Fibroblast of skin of abdomen (primary cell): Measurements from ENCODE around the gene ARHGAP26.
"Not testable (repeated sequence)": the region's sequence is repeated elsewhere in the genome, so short reads cannot be mapped to it uniquely, and the experiment has no call there.

ENCODE experiments used
- DNase-seq: peaks from one replicate; pipeline ENCODE4 v3.0.0-alpha.2; 2013

ARHGAP26 gene

DNA sequence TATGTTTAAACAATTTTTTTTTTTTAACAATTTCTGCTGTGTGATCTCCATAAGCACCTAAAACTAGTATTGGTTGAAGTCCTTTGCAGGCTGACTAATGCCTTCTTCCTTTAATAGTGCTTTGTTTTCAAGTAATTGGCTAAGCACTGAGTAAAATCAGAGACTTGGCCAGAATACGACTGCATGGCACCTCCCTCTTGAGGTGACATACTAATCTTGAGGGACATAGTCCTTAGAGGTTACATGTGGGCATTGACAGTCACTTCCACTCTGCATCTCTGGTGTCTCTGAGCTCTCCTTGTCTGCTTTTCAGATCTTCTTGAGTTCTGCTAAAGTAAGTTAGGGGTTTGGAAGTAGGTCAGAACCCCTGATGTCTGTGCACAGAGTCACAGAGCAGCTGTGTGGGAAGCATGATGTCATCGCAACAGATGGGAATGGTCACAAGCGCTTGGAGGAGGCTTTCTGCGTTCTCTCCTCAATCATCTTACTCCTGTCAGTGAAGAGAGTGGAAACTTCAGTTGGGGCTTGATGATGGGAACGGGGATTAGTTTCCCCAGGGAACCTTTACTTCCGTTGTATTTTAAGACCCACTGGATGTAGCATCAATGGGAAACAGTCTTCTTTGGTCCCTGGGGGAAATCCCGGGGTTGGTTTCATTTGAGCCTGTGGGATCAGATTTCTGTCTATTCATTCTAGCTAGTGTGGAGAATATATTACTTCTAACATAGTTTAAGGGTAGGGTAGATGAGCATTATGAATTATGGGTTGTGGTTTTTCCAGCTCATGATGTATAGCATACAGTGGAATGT is 136.9 kb downstream of the ARHGAP26 start:
- DNase-seq = peak; percentile 79

- no peak for DNase-seq
Observed at GRCh38 chr5:142908659-142909058, 138.5 kb downstream of the ARHGAP26 start.

DNA sequence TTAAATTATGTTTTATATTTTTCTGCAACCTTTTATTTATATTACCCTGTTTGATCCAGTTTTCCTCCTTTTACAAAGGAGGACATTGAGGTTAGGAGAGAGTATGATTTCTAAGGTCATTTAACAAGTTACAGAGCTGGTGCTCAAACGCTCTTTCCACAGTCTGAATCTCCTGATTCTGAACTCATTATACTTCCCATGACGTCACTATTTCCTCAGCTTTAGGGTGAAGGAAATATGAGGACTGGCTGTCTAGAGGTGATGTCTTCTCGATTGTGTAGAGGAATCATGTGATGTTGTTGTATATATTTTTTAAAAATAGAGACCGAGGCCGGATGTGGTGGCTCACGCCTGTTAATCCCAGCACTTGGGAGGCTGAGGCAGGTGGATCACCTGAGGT is 140.0 kb downstream of the ARHGAP26 start:
- no peak for DNase-seq

DNA sequence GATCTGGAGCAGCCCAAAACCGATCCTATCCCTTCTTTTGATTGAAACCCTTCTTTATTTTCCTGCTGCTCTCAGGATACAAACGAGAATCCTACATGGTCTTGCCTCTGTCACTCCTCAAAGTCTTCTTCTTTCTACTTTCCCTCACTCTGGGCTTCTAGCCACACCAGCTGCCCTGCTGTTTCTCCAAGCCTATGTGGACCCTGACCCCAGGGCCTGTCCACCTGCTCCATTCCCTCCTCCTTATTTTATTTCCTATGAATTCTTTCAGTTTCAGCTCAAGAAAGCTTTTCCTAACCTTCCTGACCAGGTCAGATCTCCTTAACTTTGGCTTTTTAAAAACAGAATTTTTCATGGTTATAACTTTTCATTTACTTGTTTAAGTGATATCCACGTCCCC is 141.0 kb downstream of the ARHGAP26 start:
- DNase-seq = no peak

GRCh38 chr5:142911775-142912174 is 141.6 kb downstream of the ARHGAP26 start:
- no peak for DNase-seq

DNA sequence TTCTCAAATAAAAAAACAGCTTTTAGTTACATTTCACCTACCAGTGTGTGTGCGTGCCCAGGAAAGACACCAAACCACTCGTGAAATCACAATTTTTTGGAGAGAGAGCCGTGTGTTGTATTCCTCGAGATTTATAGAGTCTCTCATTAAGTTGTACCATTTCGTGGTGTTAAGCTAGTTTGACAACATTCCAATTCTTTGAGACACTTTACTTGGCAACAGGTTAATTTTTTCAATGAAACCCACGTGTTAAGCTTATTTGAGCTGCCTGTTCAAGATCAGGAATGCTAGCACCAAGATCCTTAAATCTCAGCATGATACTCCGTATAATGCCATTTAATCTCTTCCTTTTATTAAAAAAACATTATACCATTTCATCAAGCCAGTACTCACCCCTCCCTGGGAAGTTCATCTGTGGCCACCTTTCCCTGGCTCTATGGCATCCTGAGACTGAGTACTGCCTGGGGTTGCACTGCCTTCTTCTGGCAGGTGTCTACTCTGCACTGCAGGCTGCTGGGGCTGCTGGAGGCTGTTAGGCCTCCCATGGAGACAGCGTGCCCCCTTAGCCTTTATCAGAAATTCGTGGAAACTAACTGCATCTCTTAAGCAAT is 143.7 kb downstream of the ARHGAP26 start:
- no peak for DNase-seq

GRCh38 chr5:142915038-142915437 is 144.9 kb downstream of the ARHGAP26 start:
- no peak for DNase-seq

- no peak for DNase-seq
Observed at GRCh38 chr5:142915813-142916424, 145.7 kb downstream of the ARHGAP26 start.

DNA sequence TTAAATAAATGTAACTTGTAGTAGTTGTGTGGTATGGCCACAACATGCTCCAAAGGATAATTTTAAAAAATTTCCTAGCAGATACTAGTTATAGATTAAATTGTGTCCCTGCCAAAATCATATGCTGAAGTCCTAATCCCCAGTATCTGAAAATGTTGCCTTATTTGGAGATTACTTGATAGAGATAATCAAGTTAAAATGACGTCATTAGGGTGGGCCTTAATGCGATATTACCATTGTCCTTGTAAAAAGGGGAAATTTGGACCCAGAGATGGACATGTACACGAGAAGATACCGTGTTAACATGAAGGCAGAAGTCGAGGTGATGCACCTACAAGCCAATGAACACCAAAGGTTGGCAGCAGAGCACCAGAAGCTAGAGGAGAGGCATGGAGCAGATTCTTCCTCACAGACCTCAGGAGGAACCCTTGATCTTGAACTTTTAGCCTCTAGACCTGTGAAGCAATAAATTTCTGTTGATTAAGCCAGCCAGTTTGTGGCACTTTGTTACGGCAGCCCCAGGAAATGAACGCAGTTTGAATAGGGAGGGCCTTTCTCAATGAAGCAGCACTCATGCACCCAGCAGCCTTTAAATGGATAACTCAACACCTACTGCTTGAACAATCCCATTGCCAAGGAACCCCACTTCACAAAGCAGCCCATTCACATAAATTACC is 148.9 kb downstream of the ARHGAP26 start:
- DNase-seq = no peak

GRCh38 chr5:142920849-142921612 is 150.9 kb downstream of the ARHGAP26 start:
- DNase-seq = no peak

- DNase-seq = peak; percentile 52
Observed at GRCh38 chr5:142922223-142922952, 152.2 kb downstream of the ARHGAP26 start.

DNA sequence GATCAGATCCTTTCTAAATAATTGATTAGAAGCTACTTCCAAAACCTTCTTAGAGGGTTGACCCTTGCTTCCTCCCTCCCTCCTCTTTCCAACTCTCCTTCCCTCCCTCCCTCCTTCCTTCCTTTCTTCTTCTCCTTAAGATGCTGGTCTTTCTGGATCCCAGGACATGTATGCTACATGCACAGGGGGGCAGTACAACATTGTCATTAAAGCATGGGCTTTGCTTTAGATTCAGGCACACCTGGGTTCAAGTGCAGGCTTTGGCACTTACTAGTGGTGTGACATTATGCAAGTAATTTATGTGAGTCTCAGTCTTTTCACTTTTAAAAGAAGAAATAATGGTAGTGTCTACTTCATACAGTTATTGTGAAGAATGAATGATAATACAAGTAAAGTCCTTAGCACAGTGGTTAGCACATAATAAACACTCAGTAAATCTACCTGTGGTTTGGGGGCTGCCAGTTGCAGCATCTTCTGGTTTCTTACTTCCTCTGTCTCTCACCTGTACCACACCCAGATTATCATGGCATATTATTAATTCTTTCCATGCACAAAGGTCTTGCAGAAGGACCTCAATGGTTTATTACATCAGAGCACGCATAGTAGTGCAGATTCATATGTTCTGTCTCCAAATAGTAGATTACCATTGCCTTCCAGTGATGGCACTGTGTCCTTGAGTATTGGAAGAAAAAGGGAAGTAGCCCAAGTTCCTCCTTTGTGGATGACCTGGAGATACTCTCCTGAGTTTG is 154.1 kb downstream of the ARHGAP26 start:
- DNase-seq = peak; percentile 27

- DNase-seq = peak; percentile 77
Observed at GRCh38 chr5:142925795-142926194, 155.6 kb downstream of the ARHGAP26 start.

GRCh38 chr5:142926549-142926948 is 156.4 kb downstream of the ARHGAP26 start:
- no peak for DNase-seq

DNA sequence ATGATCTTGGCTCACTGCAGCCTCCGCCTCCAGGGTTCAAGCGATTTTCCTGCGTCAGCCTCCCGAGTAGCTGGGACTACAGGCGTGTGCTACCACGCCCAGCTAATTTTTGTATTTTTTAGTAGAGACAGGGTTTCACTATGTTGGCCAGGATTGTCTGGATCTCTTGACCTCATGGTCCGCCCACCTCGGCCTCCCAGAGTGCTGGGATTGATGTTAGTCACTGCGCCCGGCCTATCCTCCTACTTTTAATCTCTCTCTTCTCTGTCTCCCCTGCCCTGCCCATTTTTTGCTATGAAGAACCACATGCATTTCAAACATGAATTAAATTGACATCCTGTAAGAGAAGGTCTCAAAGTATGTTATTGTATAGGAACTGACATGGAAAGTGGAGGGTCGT is 158.8 kb downstream of the ARHGAP26 start:
- DNase-seq = not testable (repeated sequence)

DNA sequence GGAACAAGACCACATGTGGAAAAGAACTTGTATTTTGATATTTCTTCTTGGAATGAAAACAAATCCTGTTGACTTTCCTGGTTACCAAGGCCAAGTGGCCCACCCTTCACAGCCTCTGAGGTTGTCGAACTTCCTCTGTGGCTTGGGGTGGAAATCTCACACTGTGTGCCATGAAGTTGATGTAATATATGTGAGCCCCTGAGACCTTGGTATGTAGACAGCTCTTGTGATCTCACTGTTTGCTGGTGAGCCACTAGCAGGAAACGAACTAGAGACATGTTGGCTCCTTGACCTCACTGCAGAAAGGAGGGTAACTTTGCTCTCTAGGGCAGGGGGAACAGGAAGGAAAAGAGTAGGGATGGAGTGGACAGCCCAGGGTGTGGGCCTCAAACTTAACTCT is 159.4 kb downstream of the ARHGAP26 start:
- DNase-seq = no peak

- no peak for DNase-seq
Observed at GRCh38 chr5:142930395-142931110, 160.4 kb downstream of the ARHGAP26 start.

GRCh38 chr5:142931896-142932686 is 161.9 kb downstream of the ARHGAP26 start:
- no peak for DNase-seq

DNA sequence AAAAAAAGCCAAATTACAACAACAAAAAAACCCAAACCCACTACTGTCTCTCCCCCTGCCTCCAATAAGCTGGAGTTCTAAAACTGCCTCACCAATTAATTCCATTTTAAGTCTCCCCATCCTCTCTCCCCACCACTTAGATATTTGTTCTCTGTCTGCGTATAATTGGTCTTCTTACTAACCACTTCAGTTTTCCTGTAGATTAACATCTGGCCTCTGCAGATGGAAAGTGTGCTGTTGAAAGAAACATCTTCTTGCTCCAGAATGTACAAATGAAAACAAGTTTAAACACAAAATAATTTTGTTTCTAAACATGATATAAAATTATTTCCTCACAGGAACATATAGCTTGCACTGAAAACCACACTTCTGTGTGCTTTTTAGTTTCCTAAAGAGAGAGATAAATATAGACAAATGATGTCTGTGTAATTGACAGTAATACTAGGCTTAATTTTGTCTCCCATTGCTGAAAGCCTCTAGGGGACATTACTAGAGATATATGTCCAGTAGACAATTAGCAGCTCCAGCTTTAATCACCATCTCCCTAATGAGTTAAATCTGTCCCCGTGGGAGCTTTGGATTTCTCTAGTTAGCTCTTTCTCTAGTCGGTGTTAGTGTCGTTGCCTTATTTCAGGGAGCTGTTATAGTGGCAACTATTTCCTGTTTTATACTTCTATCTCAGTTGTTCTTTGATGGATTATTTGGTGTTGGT is 164.0 kb downstream of the ARHGAP26 start:
- no peak for DNase-seq
